Measurements from ENCODE around the gene ABHD12.

The ABHD12 gene

GRCh38 chr20:25325997-25326396, 64.6 kb downstream of the ABHD12 start:
- Histone ChIP-seq H2AFZ (ENCODE audit: low read depth, low read length, severe bottlenecking) (no peak overlapping the region), H3K36me3 (ENCODE audit: low read length) (no peaks in the 10 kb centered on the region), H3K9me3 (ENCODE audit: insufficient read depth, low read length) (no peaks in the 10 kb centered on the region), H4K20me1 (ENCODE audit: low read depth, low read length) (no peaks in the 10 kb centered on the region), H3K27me3 (ENCODE audit: low read length) (no peaks in the 10 kb centered on the region), H3F3A (ENCODE audit: insufficient read depth) (0 out of 2 replicates have a peak, but pooled peaks cover 6% of the 10 kb centered on the region), H3K4me3 (ENCODE audit: insufficient read depth, low read length, poor library complexity, severe bottlenecking) (no peak overlapping the region), H3K9ac (ENCODE audit: low read length) (no peak overlapping the region), H3K79me2 (ENCODE audit: insufficient read depth, low read length) (no peaks in the 10 kb centered on the region), H3K4me2 (ENCODE audit: low read depth, low read length, poor library complexity, severe bottlenecking) (no peak overlapping the region), H3K9me2 (replicated peaks; ENCODE audit: insufficient read depth, low read length) (no peaks in the 10 kb centered on the region), H3K27ac (ENCODE audit: low read depth, low read length) (no peak overlapping the region)
- no peak for TF ChIP-seq EZH2phosphoT487 (conservative IDR thresholded peaks at IDR 0.05; ENCODE audit: low read length)
- no peak for TF ChIP-seq CTCF (IDR thresholded peaks at IDR 0.05; ENCODE audit: insufficient read depth, low read length, poor library complexity, severe bottlenecking)

GRCh38 chr20:25325073-25325472, 65.6 kb downstream of the ABHD12 start:
- Histone ChIP-seq H4K20me1 (ENCODE audit: low read depth, low read length) (no peaks in the 10 kb centered on the region), H3K27ac (ENCODE audit: low read depth, low read length) (no peak overlapping the region), H3K9me2 (replicated peaks; ENCODE audit: insufficient read depth, low read length) (no peaks in the 10 kb centered on the region), H3K27me3 (ENCODE audit: low read length) (no peaks in the 10 kb centered on the region), H3K4me2 (ENCODE audit: low read depth, low read length, poor library complexity, severe bottlenecking) (no peak overlapping the region), H3F3A (ENCODE audit: insufficient read depth) (0 out of 2 replicates have a peak, but pooled peaks cover 6% of the 10 kb centered on the region), H3K79me2 (ENCODE audit: insufficient read depth, low read length) (no peaks in the 10 kb centered on the region), H3K9ac (ENCODE audit: low read length) (no peak overlapping the region), H2AFZ (ENCODE audit: low read depth, low read length, severe bottlenecking) (no peak overlapping the region), H3K4me3 (ENCODE audit: insufficient read depth, low read length, poor library complexity, severe bottlenecking) (no peak overlapping the region), H3K9me3 (ENCODE audit: insufficient read depth, low read length) (no peaks in the 10 kb centered on the region), H3K36me3 (ENCODE audit: low read length) (no peaks in the 10 kb centered on the region)
- TF ChIP-seq CTCF (IDR thresholded peaks at IDR 0.05; ENCODE audit: insufficient read depth, low read length, poor library complexity, severe bottlenecking) (no peak), EZH2phosphoT487 (conservative IDR thresholded peaks at IDR 0.05; ENCODE audit: low read length) (no peak)

- Histone ChIP-seq H3K9me2 (replicated peaks; ENCODE audit: insufficient read depth, low read length) (no peaks in the 10 kb centered on the region), H3F3A (ENCODE audit: insufficient read depth) (0 out of 2 replicates have a peak, but pooled peaks cover 6% of the 10 kb centered on the region), H4K20me1 (ENCODE audit: low read depth, low read length) (no peaks in the 10 kb centered on the region), H3K27me3 (ENCODE audit: low read length) (no peaks in the 10 kb centered on the region), H3K9ac (ENCODE audit: low read length) (no peak overlapping the region), H3K36me3 (ENCODE audit: low read length) (no peaks in the 10 kb centered on the region), H3K79me2 (ENCODE audit: insufficient read depth, low read length) (no peaks in the 10 kb centered on the region), H3K4me2 (ENCODE audit: low read depth, low read length, poor library complexity, severe bottlenecking) (no peak overlapping the region), H2AFZ (ENCODE audit: low read depth, low read length, severe bottlenecking) (no peak overlapping the region), H3K27ac (ENCODE audit: low read depth, low read length) (no peak overlapping the region), H3K9me3 (ENCODE audit: insufficient read depth, low read length) (no peaks in the 10 kb centered on the region), H3K4me3 (ENCODE audit: insufficient read depth, low read length, poor library complexity, severe bottlenecking) (no peak overlapping the region)
- no peak for TF ChIP-seq EZH2phosphoT487 (conservative IDR thresholded peaks at IDR 0.05; ENCODE audit: low read length)
- TF ChIP-seq CTCF (IDR thresholded peaks at IDR 0.05; ENCODE audit: insufficient read depth, low read length, poor library complexity, severe bottlenecking), result no peak
Measured at GRCh38 chr20:25324412-25324811, 66.2 kb downstream of the ABHD12 start.

Data from SU-DHL-6 (cell line).